Bronchial epithelial cell (primary cell): Measurements from ENCODE around the gene NPEPL1. TPM values are rescaled to one million over a fixed set of nuclear protein-coding genes. Genes with fewer than 3 reads are reported as not detected.

Experiments
- DNase-seq: peaks from one replicate; pipeline ENCODE4 v3.0.0-alpha.2; 2010; ENCODE audit warnings: low read depth
- FAIRE-seq: peaks from 2 replicates; lab custom pipeline; 2011; peaks lifted over from hg19 to GRCh38; lab: Jason Lieb, UNC
- H3K27me3 ChIP-seq: 2 replicates; pipeline ENCODE4 v1.5.1; 2011; ENCODE audit warnings: low read length; ENCODE audit not compliant: control insufficient read depth, insufficient read depth
- H3K36me3 ChIP-seq: 2 replicates; pipeline ENCODE4 v1.5.1; 2011; ENCODE audit warnings: low read length; ENCODE audit not compliant: control insufficient read depth, insufficient read depth
- H3K4me3 ChIP-seq: 2 replicates; pipeline ENCODE4 v1.5.1; 2011; ENCODE audit warnings: mild to moderate bottlenecking, low read depth, low read length, control low read depth
- total RNA-seq: library from RNA; depleted of rRNA; stranded (reverse); fragments of >200 nt; gene quantifications from 2 replicates; pipeline ENCODE4 v1.2.1, GENCODE V29; 2014
- TF ChIP-seq, protein P1 (sequence below): IDR thresholded peaks from 2 replicates; pipeline ENCODE4 v1.5.1; 2011; ENCODE audit warnings: mild to moderate bottlenecking, moderate library complexity, low read length, control low read depth, inconsistent platforms; ENCODE audit not compliant: insufficient read depth, severe bottlenecking

Gene NPEPL1
- total RNA-seq, 1 donor from 2014 or later, result 23.7 TPM

DNA sequence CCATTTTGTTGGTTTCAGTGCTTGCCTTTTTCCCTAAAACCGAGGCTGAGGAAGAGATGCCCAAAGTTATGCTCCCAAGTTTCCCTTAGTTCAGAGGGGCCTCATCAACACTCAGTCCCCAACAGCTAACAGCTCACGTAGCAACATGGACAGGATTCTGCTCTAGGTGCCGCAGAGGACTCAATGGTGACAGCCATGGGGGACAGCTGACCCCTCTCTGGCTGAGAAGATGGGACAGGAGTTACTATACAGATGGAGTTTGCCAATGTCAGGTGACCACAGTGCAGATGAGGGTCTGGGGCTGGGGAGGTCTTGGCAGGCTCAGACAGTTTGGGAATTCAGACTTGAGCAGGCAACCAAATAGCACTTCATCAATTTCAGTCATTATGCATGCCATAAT lies 67.3 kb downstream of the NPEPL1 start:
- TF ChIP-seq, protein P1, sequence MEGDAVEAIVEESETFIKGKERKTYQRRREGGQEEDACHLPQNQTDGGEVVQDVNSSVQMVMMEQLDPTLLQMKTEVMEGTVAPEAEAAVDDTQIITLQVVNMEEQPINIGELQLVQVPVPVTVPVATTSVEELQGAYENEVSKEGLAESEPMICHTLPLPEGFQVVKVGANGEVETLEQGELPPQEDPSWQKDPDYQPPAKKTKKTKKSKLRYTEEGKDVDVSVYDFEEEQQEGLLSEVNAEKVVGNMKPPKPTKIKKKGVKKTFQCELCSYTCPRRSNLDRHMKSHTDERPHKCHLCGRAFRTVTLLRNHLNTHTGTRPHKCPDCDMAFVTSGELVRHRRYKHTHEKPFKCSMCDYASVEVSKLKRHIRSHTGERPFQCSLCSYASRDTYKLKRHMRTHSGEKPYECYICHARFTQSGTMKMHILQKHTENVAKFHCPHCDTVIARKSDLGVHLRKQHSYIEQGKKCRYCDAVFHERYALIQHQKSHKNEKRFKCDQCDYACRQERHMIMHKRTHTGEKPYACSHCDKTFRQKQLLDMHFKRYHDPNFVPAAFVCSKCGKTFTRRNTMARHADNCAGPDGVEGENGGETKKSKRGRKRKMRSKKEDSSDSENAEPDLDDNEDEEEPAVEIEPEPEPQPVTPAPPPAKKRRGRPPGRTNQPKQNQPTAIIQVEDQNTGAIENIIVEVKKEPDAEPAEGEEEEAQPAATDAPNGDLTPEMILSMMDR, result no peak
- no peak for FAIRE-seq
- no peak for DNase-seq
- no peak overlapping the region for H3K4me3 ChIP-seq
- H3K36me3 ChIP-seq, result no peaks in the 10 kb centered on the region
- no peaks in the 10 kb centered on the region for H3K27me3 ChIP-seq

DNA sequence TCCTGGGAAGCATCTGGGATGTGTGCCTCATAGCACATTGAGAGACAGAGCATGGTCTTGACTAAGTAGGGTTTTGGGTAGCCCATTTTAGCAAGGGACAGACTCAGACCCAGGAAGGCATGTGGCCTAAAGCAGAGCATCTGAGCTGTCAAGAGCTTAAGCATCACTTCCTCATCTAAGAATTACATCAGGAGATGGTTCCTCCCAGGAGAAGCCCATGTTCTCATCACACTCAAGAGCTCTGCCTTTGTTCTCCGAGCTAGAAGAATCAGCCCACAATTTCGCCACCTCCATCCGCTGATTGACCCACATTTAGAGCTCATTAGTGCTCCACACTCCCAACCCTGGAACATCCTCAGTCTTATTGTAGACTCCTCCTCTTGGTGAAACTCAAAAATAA lies 68.3 kb downstream of the NPEPL1 start:
- DNase-seq (no peak), FAIRE-seq (no peak)
- no peak overlapping the region for H3K4me3 ChIP-seq
- no peaks in the 10 kb centered on the region for H3K27me3 ChIP-seq
- TF ChIP-seq, protein P1, result no peak
- H3K36me3 ChIP-seq, result no peaks in the 10 kb centered on the region

DNA sequence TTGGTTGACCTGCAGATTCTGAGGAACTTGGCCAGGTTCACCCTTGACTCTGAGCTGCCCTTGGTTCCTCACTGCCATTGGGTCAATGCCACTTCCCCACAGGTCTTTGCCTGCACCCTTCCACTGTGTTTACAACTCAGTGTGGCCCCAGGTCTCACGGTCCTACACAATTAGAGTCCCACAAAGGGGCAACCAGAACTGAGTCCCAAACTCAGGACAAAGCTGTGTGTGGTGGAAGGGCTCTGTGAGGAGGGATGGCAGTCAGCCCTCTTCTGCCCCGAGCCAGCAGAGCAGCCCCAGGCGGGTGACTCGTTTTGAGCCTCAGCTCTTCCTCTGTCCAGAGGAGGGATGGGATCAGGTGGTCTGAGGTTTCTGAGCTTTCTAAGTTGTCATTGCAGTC lies 69.5 kb downstream of the NPEPL1 start:
- DNase-seq (no peak), FAIRE-seq (no peak)
- H3K27me3 ChIP-seq, result no peaks in the 10 kb centered on the region
- TF ChIP-seq, protein P1, result no peak
- H3K36me3 ChIP-seq, result no peaks in the 10 kb centered on the region
- H3K4me3 ChIP-seq, result no peak overlapping the region

DNA sequence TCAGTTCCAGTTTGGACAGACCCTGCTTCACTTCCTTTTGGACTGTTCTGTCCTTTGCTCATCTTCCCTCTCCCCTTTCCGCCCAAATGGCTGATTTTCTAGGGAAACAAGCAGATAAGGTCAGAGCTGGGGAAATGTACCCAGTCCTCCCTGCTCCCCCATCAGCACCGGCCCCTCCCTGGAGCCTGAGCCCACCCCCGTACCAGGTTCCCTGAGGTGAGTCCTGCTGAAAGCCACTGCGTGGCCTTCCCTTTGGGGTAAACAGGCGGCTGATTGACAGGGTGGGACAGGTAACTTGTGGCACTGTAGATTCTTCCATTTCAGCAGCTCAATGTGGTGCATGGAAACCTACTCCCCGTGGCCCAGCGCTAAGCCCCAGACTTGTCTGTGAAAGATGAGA lies 70.5 kb downstream of the NPEPL1 start:
- Histone ChIP-seq H3K4me3 (no peak overlapping the region), H3K36me3 (no peaks in the 10 kb centered on the region), H3K27me3 (no peaks in the 10 kb centered on the region)
- no peak for DNase-seq
- FAIRE-seq, result no peak
- TF ChIP-seq, protein P1, result no peak

Other genes starting within 250 kb of the NPEPL1 start
- under 0.01 TPM in 1 of 2 replicates, not detected in the other for gene APCDD1L, start 177.4 kb upstream of the NPEPL1 start, total RNA-seq
- 47.7 and 64.4 TPM in 2 replicates for gene STX16, start 41.5 kb upstream of the NPEPL1 start, total RNA-seq
- 0.13 and 1.3 TPM in 2 replicates for gene GNAS-AS1, start 158.1 kb downstream of the NPEPL1 start, total RNA-seq
- 279 and 385 TPM in 2 replicates for gene GNAS, start 159.9 kb downstream of the NPEPL1 start, total RNA-seq